Measurements from ENCODE around the gene MOB1B.
"Not testable (repeated sequence)": the region's sequence is repeated elsewhere in the genome, so short reads cannot be mapped to it uniquely, and the experiment has no call there.

Gene MOB1B

GRCh38 chr4:71009086-71009485 is 106.9 kb downstream of the MOB1B start:
- no peak for DNase-seq (ENCODE audit: low spot score)

GRCh38 chr4:71009890-71010588 is 107.9 kb downstream of the MOB1B start:
- DNase-seq (ENCODE audit: low spot score), result no peak

GRCh38 chr4:71011451-71011850 is 109.3 kb downstream of the MOB1B start:
- no peak for DNase-seq (ENCODE audit: low spot score)

GRCh38 chr4:71017391-71017790 is 115.2 kb downstream of the MOB1B start:
- DNase-seq (ENCODE audit: low spot score), result not testable (repeated sequence)

GRCh38 chr4:71020611-71021010 is 118.4 kb downstream of the MOB1B start:
- no peak for DNase-seq (ENCODE audit: low spot score)

GRCh38 chr4:71025654-71026053 is 123.5 kb downstream of the MOB1B start:
- DNase-seq (ENCODE audit: low spot score), result no peak

GRCh38 chr4:71026086-71026485 is 123.9 kb downstream of the MOB1B start:
- DNase-seq (ENCODE audit: low spot score), result no peak

GRCh38 chr4:71027611-71028010 is 125.4 kb downstream of the MOB1B start:
- no peak for DNase-seq (ENCODE audit: low spot score)

GRCh38 chr4:71029504-71029903 is 127.3 kb downstream of the MOB1B start:
- DNase-seq (ENCODE audit: low spot score), result no peak

- DNase-seq (ENCODE audit: low spot score), result not testable (repeated sequence)
Observed at GRCh38 chr4:71032106-71032505, 129.9 kb downstream of the MOB1B start.

All from ecto neural progenitor cell (in vitro differentiated cells).